HT1080 (cell line): ENCODE measurements around the gene PON2. TPM values are rescaled to one million over a fixed set of nuclear protein-coding genes. Genes with fewer than 3 reads are reported as not detected.
A peak's percentile ranks its signal among the peaks of the same experiment; 100 is the strongest.

Experiments
- DNase-seq: peaks from one replicate; pipeline ENCODE4 v3.0.0-alpha.2; 2015; ENCODE audit warnings: low read depth
- total RNA-seq: library from RNA; depleted of rRNA; stranded (reverse); fragments of >200 nt; shearing (Covaris generic); gene quantifications from 2 replicates; pipeline ENCODE4 v1.2.3, GENCODE V29; 2014

The PON2 gene
- total RNA-seq, 1 experiment from 2014 or later: 86.7 TPM

DNA sequence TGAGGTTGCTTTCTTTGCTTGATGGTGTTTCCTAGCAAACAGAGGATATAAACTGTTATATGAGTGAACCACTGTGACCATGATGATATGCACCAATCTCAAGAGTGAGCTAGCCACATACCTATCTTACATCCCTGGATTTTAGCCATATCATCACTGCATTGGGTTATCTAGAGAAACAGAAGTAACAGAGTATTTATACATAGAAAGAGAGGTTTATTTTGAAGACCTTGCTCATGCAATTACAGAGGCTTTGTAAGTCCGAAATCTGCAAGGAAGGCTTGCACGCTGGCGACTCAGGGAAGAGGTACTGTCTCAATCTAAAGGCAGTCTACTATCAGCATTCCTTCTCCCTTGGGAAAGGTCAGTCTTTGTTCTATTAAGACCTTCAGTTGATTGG is 11.8 kb upstream of the PON2 start:
- DNase-seq: no peak

DNA sequence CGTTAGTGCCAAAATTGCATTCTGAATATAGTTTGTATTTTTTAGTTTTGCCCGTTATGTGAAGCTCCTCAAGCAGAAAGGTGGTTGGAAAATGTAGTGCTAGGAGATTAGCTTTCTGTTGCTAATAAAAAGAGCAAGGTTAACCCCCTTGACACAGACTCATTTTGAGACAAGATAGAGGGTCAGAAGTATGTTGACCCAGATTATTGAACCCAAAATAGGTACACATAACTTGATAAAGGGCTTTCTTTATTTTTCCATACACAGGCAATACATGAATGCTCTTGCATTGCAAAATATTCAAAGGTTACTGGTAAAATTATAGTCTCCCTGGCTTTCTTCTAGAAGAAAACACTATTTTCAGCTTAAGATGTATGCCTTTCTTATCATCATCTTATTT is 10.0 kb upstream of the PON2 start:
- DNase-seq: no peak

DNA sequence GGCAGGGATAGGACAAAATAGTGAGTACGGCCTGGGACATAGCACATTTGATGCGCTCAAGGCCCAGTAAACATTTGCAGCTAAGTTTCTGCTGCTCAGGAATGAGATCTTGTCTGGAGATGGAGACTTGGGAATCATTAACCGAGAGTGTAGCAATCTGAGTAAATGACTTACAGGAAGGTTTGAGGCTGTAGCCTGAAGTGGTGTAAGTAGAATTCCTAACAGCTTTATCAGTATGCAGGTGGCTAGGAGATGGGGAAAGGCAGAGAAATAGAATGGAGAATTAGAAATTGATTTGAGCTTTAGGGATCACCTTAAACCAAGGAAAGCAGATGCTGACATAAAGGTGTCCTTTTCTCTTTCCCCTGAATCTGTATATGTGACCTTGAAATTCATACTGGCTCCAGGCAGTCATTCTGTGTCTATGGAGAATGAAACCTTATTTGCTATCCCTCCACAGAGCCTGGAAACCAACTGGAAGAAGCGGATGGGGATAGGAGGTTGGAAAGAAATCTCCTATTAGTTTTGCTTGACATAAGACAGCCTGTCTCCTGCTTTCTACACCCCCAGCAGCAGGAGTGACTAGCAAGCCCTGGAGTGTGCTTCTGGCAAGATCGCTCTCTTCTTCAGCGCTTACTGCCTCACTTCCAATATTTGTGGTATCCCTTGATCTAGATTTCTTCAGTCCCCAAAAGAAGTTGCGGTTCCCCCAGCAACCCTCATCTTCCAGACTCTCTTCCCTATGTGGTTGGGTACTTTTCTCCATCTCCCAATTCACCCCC is 6.4 kb upstream of the PON2 start:
- no peak for DNase-seq

DNA sequence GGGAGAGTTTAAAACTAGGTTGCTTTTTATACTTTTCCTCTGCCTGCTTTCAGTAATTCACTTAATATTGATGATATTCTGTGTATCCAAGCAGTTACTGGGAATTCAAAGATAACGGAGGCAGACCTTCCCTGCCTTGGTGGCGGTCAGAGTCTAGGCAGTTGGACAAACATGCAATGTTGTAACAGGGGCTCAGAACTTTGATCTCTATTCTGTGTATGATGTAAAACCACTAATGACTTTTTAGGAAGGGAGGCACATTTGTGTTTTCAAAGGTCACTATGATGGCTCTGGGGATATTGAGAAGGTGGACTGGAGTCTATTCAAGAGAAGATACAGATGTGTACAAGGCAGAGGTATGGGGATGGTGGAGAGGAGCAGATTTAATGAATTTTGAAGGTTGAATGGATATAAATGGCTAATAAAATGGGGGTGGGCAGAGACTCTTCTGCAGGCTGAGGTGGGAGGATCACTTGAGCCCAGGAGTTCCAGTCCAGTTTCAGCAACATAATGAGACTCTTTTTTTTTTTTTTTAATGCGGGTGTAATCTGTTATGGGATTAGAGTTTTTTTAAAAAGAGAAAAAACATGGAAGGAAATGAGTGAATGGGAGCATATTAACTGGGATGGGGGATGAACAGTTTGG is 5.7 kb upstream of the PON2 start:
- no peak for DNase-seq

DNA sequence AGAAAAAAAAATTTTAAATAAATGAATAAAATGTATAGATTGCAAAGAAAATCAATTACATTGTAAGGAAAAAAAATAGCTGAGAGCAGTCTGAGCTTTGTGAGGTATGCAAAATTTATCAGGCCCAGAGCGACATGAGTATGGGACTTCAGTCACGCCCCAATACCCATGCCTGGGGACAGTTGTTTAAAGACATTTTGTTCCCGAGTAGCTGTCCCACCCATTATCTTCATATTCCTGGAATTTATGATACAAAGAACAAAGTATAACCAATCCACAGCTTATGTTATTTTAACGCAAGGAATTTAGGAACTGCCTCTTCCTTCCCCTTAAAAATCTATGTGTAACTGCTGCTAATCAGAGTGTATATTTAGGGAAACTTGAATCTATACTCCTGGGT is 1.6 kb upstream of the PON2 start:
- DNase-seq: no peak

DNA sequence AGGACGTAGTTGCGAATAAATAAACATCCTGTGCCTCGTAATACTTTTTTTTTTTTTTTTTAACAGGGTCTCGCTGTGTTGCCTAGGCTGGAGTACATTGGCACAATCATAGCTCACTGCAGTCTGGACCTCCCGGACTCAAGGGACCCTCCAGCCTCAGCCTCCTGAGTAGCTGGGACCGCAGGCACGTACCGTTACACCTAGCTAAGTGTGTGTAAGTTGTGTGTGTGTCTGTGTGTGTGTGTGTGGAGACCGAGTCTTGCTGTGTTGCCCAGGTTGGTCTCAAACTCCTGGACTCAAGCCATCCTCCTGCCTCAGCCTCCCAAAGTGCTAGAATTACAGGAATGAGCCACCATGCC is 573 bp upstream of the PON2 start:
- DNase-seq: no peak

DNA sequence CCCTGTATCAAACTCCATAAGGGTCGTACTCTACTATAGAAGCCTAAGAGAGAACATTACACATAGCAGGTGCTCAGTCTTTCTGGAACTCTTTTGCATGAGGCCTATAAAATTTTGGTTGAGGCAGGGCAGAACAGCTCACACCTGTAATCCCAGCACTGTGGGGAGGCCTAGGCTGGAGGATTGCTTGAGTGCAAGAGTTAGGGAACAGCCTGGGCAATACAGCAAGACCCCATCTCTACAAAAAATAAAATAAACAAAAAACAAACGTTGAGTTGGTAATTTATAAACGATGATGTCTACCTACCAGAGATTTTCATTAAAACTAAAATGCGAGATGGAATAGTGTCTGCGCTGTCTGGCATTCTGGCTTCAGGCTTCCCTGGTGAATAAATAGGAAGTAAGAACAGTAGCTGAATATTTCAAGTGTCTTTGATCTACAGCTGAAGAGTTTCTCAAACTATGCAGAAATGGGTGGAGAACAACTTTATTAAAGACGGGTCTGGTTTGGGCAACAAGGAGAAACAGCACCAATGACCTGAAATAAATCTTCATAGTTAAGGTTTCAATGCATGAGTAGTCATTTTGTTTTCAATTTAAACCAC is 774 bp downstream of the PON2 start:
- no peak for DNase-seq

DNA sequence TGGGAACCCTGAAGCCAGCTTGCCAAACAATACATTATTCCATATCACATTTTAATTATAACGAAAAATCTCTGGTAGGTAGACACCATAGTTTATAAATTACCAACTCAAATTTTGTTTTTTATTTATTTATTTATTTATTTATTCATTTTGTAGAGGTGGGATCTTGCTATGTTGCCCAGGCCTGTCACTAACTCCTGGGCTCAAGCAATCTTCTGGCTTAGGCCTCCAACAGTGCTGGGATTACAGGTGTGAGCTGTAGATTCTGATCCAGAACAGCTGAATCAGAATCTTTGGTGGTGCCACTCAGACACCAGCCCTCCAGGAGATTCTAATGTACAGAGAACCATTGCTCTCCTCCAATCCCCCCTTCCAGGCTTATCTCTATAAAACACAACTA is 1.7 kb downstream of the PON2 start:
- no peak for DNase-seq

DNA sequence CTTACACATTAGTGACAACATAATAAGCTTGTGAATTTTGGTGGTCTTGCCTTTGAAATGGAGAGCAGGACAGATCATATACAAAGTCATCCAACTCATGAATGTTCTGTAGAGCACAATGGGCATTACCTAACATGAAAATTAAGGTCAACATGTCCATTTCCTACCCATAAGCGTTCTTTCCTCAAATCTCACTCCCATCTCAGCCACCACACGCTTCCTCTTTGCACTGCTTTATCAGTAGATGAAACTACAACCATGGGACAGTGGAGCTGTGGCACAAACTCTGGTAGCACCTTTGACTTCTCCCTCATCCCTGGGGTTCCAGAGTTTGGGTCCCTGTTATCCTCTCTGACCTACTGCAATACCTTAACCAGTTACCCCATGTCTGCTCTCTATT is 2.2 kb downstream of the PON2 start:
- no peak for DNase-seq

DNA sequence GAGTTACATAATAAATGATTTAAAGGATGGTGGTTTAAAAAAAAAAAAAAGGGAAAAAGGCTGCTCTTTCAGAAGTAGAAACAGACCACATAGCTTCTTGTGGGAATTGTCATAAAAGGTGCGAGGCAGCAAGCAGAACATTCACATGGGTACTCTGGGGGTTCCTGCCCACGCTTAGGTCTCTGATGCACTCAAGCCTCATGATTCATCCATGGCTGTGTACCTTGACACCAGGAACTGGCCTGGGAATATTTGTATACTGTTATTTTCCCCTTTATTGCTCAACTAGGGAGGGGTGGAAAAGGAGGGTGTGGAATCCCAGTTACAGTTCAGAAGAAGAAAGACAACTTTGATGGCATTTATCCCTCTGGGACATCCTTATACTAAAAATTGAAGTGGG is 4.0 kb downstream of the PON2 start:
- DNase-seq: peak; percentile 13

DNA sequence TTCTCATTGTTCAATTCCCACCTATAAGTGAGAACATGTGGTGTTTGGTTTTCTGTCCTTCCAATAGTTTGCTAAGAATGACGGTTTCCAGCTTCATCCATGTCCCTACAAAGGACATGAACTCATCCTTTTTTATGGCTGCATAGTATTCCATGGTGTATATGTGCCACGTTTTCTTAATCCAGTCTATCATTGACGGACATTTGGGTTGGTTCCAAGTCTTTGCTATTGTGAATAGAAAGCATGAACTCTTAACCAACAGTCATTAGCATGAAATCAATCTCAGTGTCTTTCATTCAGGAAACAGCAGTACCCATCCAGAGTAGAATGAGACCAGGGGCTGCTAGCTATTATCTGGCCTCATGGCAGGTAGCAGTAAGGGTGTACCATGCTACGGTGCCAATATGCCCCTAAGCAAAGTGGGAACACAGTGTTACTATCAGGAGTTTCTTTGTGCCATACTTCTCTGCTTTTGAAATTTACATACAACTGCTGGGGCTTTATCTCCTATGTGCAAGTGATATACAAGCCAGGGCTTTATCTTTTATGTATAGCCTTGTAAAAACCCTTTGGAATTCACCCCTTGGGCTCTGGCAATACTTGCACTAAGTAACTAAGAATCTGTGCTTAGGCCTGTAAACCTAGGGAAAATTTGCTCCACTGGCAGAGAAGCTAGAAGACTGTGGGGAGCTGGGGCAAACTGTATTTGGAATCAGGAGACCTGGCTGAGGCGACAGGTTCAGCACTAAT is 5.4 kb downstream of the PON2 start:
- DNase-seq: no peak

DNA sequence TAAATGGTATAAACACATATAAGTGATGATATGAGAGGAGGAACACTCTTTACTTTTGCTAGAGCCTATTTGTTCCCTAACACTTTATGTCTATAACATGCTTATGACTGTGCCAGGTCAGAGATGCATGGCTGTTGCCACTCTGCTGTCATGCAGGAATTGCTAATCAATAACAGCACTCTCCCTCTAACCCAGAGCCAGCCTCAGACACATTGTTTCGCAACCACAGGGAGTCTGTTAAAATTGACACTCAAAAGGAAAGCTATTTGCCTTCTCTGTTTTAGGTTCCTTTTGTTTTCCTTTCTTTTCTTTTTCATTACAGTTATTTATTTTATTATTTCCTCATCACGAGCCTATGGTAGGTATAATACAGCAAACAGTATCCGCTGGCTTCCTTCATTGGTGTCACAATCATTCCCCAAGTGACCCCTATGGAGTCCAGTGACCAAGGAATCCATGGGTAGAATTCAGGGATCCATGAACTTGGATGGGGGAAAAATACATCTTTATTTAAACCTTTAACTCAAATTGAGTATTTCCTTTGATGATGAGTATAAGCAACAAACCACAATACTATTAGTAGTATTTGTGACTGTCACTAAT is 6.8 kb downstream of the PON2 start:
- no peak for DNase-seq

DNA sequence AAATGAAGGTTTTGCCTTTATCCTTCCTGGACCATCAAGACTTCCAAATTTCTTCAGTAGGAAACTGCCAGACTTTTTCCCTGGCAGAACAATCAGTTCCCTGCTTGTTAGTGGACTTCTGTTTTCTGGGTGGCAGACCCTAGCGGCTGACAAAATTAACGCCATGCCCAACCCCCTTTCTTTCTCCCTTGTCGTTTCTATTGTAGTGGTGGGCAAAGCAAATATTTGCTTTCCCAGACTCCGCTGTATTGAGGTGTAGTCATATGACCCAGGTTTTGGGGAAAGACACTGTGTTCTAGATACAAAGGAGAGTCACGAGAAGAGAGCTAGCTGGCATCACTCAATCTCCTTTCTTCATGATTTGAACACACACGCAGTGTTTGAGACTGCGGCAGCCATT is 7.7 kb downstream of the PON2 start:
- DNase-seq: no peak

DNA sequence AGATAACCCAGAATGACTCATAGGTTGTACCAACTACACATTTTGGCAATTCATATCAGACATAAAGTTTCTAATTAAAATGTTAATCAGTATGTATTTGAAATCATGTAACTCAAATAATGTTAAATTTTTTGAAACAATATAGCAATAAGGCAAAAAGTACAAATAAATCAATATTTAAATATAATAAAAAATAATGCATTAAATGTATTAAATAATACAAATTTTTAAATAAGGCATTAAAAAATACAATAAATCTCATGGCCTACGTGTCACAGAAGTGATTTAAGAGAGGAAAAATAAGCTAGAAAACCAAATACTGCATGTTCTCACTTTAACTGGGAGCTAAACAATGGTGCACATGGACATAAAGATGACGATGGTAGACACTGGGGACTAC is 9.1 kb downstream of the PON2 start:
- DNase-seq: no peak

DNA sequence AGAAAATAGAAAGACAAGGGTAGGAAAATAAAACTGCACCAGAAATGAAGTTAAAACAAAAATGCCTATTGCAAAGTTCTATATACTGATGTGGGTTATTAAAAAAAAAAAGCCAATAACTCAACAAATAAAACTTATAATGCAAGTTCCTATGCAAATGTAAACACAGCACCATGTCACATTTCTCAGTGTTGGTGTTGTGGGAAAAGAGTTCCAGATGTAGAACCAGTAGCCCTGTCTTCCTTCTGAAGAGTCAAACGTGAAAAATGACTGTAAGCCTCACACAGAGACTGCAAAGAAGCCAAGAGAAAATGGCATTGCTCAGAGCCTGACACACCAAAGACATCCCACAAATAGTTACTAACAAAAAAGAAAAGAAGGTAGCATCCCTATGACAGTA is 10.1 kb downstream of the PON2 start:
- DNase-seq: no peak

DNA sequence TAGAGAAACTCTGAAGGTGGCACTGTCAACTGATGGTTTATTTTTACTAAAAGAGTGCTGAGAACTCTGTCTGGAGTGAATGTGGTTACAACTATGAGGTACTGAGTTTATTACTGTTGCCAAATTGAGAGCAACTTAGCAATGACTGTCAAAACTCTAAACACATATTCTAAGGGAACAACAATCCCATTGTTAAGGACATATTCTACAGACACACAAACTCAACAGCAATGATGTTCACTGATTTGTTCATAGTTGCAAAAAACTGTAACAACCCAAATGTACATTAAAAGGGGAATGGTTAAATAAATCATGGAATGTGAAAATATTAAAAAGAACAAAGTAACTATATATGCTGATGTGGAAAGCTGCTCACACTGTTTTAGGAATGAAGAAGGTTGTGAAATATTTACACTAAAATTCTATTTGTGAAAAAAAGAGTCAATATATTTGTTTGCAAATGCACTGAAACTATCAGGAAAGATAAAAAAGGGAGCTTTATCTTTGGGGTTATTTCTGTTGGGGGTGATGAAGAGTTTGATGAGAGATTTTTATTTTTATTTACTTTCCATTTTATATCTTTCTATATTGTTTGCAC is 12.9 kb downstream of the PON2 start:
- no peak for DNase-seq

DNA sequence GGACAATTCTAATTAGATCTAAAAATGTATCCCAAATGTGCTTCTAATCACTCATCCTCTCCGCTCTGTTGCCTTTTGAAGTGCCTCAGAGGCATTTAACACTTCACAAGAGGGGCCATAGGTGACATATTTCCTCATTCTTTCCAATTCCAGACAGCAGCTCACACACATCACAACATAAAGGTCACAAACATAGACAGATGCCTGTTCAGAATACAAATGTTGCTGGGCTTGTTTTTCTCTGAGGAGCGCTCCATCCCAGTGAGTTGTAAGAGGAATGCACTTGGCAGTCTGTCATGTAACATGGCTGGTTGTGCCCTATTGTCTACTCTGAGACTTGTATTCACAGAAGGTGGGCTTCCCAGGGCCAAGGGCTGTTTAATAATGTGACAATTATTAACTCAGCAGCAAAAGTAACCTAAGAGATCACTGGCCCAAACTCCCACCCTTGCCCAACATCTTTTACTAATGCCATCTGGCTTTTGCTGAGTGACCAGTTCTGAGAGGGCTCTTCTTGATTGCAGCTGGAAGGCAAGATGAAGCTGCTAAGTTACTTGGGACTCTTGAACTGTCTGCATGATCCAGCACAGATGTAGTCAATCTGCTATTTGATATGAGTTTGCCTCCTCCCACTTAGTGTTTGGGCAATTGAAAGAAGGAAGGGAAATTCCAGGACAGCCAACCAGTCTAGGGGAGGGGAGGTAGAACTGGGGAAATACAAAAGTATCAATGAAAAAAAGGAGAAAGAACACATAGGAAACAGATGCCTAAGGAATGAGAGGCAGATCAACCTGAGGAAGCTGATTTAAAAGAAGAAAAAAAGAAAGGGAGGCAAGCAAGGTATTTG is 13.6 kb downstream of the PON2 start:
- no peak for DNase-seq

DNA sequence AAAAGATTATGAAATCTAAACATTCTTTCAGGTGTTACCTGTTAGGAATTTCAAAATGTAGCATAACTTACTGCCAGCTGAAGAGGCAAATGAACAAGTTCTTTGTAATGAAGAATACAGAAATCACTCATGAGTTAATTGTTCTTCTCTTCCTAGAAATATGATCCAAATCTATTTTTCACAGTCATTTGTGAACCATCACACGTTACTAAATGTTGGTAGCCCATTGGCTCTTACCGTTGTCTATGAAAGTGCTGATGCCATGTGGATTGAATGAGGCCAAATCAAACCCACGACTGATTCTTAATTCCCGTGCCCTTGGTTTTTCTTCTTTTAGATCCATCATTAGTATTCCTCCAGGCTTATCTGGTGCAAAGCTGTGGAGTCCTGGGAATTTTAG is 22.8 kb downstream of the PON2 start:
- no peak for DNase-seq

DNA sequence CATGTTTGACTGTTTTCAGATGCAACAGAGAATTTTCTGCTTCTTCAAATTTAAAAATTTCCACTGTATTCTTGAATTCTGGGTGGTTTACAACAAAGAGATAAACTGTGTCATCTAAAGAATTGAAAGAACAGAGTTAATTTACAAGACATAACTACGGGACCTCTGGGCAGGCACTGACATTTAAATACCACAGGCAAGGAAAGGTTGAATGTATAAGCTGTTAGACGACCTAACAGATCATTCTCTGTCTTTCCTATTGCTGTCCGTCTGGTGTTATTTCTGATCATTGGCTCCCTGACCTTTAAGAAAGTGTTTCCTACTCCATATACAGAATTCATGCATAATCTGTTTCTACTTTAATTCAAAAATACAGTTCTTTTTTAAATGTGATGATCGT is 23.2 kb downstream of the PON2 start:
- DNase-seq: no peak

DNA sequence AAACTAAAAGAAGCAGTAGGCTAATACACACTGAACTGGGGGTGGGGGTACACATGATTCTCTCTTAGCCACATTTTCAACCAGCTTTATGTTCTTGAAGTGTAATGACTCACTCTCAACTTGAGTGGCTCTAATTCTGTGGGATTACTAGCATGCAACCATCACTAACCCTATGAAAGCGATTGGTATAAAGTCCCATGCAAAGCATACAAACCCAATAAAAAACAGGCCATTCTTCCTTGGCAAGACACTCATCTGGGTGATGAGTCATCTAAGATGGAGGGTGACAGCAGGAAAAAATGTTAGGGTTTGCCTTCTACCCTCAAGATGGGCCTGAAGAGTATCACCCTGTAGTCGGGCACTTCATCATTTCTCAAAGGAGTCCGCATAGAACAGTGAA is 23.8 kb downstream of the PON2 start:
- DNase-seq: peak; percentile 55

DNA sequence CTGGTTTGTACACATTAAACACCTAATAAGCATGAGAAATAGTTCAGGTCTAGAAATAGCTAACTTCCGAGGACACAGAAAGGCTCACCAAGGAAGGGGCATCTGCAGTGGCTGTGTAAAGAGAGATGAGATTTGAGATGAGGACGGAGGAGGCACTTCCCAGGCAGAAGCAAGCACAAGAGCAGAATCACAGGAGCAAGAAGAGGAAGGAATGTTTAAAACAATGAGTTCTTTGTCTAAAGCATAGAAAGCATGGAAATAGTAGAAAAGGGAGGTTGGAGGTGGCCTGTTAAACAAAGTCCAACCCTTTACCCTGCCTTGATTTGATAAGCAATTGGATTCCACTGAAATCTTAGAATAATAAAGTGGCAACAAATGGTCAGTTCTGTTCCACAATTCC is 27.1 kb downstream of the PON2 start:
- no peak for DNase-seq
